Right atrium auricular region (tissue), 2 donors: ENCODE measurements around the gene MED15. TPM values are rescaled to one million over a fixed set of nuclear protein-coding genes. Genes with fewer than 3 reads are reported as not detected.

ENCODE experiments used
- DNase-seq: peaks from one replicate; pipeline ENCODE4 v3.0.0-alpha.2; 2019; ENCODE audit warnings: low spot score
- H3K27ac ChIP-seq, 2 donors: fragments of 200-600 bp; sonication (generic); 1 replicate in 1 of 2; 2 replicates in 1 of 2; pipeline ENCODE4 v1.5.1; 2016 to 2019
- H3K27me3 ChIP-seq, 2 donors: fragments of 200-600 bp; sonication (generic); one replicate each; pipeline versions ENCODE4 v1.5.1 to v1.6.0; 2017 to 2019
- H3K36me3 ChIP-seq: fragments of 200-600 bp; sonication (generic); one replicate; pipeline ENCODE4 v1.5.1; 2016
- H3K4me1 ChIP-seq, 2 donors: fragments of 200-600 bp; sonication (generic); one replicate each; pipeline versions ENCODE4 v1.5.1 to v1.6.0; 2017 to 2019
- H3K4me3 ChIP-seq, 2 donors: fragments of 200-600 bp; sonication (generic); 1 replicate in 1 of 2; 2 replicates in 1 of 2; pipeline ENCODE4 v1.5.1; 2017 to 2019; ENCODE audit warnings: mild to moderate bottlenecking in 1 of 2, moderate library complexity in 1 of 2
- H3K9me3 ChIP-seq, 2 donors: fragments of 200-600 bp; sonication (generic); one replicate each; pipeline ENCODE4 v1.5.1; 2019
- total RNA-seq, 2 donors: library from RNA; depleted of rRNA; stranded (reverse); fragments of >200 nt; gene quantifications; one replicate each; pipeline ENCODE4 v1.1.0, GENCODE V29; 2016
- TF ChIP-seq, protein P1 (sequence below), 2 donors: fragments of 200-600 bp; sonication (generic); IDR thresholded peaks; one replicate each; pipeline ENCODE4 v1.5.1; 2019; ENCODE audit warnings: antibody characterized with exemption in 2 of 2

The MED15 gene
- total RNA-seq, 2 donors from 2014 or later, result 18.8 to 40.6 TPM

DNA sequence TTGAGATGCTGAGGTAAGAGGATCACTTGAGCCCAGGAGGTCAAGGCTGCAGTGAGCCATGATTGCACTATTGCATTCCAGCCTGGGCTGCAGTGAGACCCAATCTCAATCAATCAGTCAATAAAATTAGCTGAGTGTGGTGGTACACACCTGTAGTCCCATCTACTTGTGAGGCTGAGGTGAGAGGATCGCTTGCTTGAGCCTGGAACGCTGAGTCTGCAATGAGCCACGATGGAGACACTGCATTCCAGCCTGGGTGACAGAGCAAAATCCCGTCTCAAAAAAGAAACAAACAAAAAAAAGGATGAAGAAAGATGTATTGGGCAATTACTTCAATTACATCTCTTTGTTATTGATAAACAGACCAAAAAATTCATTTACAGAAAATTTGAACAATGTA, 54.5 kb downstream of the MED15 start:
- TF ChIP-seq, protein P1, sequence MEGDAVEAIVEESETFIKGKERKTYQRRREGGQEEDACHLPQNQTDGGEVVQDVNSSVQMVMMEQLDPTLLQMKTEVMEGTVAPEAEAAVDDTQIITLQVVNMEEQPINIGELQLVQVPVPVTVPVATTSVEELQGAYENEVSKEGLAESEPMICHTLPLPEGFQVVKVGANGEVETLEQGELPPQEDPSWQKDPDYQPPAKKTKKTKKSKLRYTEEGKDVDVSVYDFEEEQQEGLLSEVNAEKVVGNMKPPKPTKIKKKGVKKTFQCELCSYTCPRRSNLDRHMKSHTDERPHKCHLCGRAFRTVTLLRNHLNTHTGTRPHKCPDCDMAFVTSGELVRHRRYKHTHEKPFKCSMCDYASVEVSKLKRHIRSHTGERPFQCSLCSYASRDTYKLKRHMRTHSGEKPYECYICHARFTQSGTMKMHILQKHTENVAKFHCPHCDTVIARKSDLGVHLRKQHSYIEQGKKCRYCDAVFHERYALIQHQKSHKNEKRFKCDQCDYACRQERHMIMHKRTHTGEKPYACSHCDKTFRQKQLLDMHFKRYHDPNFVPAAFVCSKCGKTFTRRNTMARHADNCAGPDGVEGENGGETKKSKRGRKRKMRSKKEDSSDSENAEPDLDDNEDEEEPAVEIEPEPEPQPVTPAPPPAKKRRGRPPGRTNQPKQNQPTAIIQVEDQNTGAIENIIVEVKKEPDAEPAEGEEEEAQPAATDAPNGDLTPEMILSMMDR (IDR thresholded peaks at IDR 0.05), result no peak
- peaks cover 46% of the 10 kb centered on the region for H3K36me3 ChIP-seq
- H3K27me3 ChIP-seq, result no peaks in the 10 kb centered on the region
- no peak overlapping the region for H3K27ac ChIP-seq
- peaks cover 0 to 22% of the 10 kb centered on the region in 2 donors for H3K4me1 ChIP-seq
- H3K9me3 ChIP-seq, result no peaks in the 10 kb centered on the region
- DNase-seq, result no peak
- no peak overlapping the region for H3K4me3 ChIP-seq

DNA sequence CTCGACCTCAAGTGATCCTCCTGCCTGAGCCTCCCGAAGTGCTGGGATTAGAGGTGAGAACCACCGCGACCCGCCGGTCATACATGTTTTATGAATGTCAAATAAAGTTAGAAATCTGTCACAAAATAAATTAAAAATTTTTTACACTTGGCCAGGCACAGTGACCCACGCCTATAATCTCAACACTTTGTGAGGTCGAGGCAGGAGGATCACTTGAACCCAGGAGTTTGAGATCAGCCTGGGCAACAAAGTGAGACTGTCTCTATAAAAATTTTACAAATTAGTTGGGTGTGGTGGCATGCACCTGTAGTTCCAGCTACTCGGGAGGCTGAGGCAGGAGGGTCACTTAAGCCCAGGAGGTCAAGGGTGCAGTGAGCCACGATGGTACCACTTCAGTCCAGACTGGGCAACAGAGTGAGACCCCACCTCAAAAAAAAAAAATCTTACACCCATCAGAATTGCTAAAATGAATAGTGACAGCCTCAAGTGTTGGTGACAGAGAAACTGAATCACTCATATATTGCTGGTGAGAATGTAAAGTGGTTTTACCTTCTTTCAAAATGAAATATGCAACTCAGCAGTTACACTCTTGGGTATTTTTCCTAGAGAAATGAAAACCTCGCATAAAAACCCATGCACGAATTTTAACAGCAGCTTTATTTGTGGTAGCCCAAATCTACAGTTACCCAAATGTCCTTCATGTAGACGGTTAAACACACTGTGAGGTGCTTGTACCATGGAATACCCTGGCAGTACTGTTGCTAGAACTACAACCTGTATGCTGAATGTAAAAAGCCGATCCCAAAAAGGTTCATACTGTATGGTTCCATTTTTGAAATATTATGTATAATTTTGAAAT, 55.4 kb downstream of the MED15 start:
- Histone ChIP-seq H3K4me3 (no peak overlapping the region), H3K36me3 (peaks cover 56% of the 10 kb centered on the region), H3K9me3 (no peaks in the 10 kb centered on the region), H3K4me1 (peaks cover 0 to 22% of the 10 kb centered on the region in 2 donors), H3K27ac (no peak overlapping the region), H3K27me3 (no peaks in the 10 kb centered on the region)
- TF ChIP-seq, protein P1 (IDR thresholded peaks at IDR 0.05), result no peak
- DNase-seq, result no peak

DNA sequence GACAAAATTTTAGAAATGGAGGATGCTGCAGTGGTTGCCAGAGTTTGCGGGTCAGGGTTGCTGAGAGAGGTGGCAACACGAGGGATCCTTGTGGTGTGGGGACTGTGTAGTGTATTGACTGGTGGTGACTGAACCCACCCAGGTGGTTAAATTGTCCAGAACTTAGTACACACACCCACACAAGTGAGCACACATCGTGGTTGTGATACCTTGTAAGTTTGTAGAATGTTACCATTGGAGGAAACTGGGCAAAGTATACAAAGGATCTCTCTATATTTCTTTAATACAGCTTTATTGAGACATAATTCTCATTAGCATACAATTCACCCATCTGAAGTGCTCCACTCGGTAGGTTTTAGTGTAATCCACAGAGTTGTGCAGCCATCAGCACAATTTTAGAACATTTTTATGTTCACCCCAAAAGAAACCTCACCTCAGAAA, 56.1 kb downstream of the MED15 start:
- DNase-seq, result no peak
- no peak overlapping the region for H3K27ac ChIP-seq
- peaks cover 57% of the 10 kb centered on the region for H3K36me3 ChIP-seq
- H3K4me1 ChIP-seq, result peaks cover 0 to 23% of the 10 kb centered on the region in 2 donors
- no peaks in the 10 kb centered on the region for H3K9me3 ChIP-seq
- TF ChIP-seq, protein P1 (IDR thresholded peaks at IDR 0.05), result no peak
- H3K27me3 ChIP-seq, result no peaks in the 10 kb centered on the region
- H3K4me3 ChIP-seq, result no peak overlapping the region

DNA sequence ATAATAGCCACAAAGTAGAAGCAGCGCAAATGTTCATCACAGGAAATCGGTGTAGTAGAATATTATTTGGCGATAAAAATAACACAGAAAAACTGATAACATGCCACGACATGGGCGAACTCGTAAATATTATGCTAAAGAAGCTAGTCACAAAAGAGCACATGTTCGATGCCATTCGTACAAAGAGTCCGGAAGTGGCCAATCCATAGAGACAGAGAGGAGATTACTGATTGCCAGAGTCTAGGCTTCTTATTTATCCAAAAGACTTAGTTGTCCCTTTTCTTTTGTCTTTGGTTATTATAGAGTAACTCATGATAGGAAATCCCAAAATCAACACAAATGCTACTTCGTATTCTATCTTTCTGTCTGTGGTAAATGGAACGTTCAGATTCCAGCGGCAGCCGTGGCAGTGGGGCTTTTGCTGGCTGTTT, 56.5 kb downstream of the MED15 start:
- Histone ChIP-seq H3K27me3 (no peaks in the 10 kb centered on the region), H3K9me3 (no peaks in the 10 kb centered on the region), H3K27ac (no peak overlapping the region), H3K4me3 (no peak overlapping the region), H3K36me3 (peaks cover 57% of the 10 kb centered on the region), H3K4me1 (peaks cover 0 to 28% of the 10 kb centered on the region in 2 donors)
- DNase-seq, result no peak
- TF ChIP-seq, protein P1 (IDR thresholded peaks at IDR 0.05), result no peak

DNA sequence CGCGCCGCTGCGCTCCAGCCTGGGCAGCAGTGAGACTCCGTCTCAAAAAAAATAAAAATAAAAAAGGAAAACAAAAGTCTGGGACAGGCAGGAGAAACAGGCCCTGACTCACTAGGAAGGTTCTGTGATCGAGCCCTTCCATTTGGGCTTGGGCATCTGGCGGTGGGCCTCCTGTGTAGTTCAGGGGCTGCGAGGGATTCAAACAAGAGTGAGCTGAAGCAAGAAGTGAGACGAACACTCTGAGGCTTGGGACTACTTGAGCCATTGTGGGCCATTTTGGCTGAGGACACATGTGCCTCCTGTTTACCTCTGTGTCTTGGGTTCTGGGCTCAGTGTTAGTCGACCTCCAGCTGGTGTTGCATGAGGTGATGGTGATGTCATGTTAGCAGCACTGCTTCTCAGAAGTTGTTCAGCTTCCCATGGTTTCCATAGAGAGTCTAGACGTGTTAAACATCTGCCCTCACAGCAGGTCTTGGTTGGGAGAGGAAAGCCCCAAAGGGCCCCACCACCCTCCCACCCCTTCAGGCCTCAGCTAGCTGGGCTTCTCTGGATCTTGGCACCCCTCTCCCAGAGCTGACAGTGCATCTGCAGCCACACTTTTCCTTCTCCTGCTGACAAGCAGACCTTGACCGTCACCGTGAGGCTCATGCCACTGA, 57.8 kb downstream of the MED15 start:
- TF ChIP-seq, protein P1 (IDR thresholded peaks at IDR 0.05), result no peak
- no peaks in the 10 kb centered on the region for H3K27me3 ChIP-seq
- H3K4me1 ChIP-seq, result peaks cover 0 to 38% of the 10 kb centered on the region in 2 donors
- no peak overlapping the region for H3K4me3 ChIP-seq
- no peak overlapping the region for H3K27ac ChIP-seq
- H3K9me3 ChIP-seq, result no peaks in the 10 kb centered on the region
- no peak for DNase-seq
- H3K36me3 ChIP-seq, result peaks cover 60% of the 10 kb centered on the region
